ENCODE results near the gene REEP6.
A peak's percentile ranks its signal among the peaks of the same experiment; 100 is the strongest.

The REEP6 gene

DNA sequence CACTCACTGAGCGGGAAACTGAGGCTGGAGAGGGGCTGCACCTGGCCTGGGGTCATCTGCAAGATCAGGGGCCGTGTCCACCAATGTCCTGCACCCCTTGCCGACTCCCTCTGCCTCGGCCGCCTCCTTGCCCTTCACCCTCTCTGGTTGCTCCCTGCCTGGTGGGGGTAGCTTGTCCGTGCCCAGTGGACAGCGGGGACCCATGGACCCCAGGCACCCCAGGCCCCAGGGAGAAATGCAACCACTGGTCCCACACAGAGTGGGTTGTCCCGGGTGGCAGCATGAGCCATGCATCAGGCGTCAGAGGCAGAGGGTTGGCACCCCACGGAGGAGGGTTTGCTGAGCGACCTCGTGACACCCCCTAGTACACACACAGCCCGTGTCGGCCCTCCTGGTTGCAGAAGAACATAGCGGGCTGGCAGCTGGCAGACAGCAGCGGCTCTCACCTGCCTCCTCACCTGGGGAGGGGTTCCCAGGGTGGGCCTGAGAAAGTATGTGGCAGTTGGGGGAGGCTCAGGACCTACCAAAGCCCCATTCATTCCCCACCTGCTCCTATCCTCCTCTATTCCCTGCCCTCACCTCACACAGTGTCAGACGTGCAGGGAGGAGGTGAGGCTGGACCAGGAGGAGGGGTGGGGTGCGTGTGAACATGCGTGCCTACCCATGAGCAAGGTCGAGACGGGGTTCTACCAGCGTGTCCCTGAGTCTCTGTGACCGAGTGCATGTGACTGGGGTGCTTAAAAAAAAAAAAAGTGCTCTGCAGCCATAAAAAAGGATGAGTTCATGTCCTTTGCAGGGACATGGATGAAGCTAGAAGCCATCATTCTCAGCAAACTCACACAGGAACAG lies 13.2 kb downstream of the REEP6 start:
- TF ChIP-seq, protein P1, sequence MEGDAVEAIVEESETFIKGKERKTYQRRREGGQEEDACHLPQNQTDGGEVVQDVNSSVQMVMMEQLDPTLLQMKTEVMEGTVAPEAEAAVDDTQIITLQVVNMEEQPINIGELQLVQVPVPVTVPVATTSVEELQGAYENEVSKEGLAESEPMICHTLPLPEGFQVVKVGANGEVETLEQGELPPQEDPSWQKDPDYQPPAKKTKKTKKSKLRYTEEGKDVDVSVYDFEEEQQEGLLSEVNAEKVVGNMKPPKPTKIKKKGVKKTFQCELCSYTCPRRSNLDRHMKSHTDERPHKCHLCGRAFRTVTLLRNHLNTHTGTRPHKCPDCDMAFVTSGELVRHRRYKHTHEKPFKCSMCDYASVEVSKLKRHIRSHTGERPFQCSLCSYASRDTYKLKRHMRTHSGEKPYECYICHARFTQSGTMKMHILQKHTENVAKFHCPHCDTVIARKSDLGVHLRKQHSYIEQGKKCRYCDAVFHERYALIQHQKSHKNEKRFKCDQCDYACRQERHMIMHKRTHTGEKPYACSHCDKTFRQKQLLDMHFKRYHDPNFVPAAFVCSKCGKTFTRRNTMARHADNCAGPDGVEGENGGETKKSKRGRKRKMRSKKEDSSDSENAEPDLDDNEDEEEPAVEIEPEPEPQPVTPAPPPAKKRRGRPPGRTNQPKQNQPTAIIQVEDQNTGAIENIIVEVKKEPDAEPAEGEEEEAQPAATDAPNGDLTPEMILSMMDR (IDR thresholded peaks at IDR 0.05; ENCODE audit: low read depth, low read length) = no peak
- DNase-seq (ENCODE audit: extremely low read depth, low read depth) = no peak

DNA sequence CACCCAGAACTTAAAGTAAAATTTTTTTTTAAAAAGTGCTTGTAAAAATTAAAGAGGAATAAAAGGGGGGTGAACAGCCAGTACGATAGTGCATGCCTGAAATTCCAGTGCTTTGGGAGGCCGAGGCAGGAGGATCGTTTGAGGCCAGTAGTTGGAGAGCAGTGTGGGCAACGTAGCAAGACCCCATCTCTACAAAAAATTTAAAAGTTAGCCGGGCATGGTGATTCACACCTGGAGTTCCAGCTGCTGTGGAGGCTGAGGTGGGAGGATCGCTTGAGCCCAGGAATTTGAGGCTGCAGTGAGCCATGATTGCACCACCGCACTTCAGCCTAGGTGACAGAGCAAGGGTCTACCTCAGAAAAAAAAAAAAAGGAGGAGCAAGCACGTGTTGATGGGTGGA lies 14.0 kb downstream of the REEP6 start:
- TF ChIP-seq, protein P1 (IDR thresholded peaks at IDR 0.05; ENCODE audit: low read depth, low read length) = no peak
- DNase-seq (ENCODE audit: extremely low read depth, low read depth) = no peak

DNA sequence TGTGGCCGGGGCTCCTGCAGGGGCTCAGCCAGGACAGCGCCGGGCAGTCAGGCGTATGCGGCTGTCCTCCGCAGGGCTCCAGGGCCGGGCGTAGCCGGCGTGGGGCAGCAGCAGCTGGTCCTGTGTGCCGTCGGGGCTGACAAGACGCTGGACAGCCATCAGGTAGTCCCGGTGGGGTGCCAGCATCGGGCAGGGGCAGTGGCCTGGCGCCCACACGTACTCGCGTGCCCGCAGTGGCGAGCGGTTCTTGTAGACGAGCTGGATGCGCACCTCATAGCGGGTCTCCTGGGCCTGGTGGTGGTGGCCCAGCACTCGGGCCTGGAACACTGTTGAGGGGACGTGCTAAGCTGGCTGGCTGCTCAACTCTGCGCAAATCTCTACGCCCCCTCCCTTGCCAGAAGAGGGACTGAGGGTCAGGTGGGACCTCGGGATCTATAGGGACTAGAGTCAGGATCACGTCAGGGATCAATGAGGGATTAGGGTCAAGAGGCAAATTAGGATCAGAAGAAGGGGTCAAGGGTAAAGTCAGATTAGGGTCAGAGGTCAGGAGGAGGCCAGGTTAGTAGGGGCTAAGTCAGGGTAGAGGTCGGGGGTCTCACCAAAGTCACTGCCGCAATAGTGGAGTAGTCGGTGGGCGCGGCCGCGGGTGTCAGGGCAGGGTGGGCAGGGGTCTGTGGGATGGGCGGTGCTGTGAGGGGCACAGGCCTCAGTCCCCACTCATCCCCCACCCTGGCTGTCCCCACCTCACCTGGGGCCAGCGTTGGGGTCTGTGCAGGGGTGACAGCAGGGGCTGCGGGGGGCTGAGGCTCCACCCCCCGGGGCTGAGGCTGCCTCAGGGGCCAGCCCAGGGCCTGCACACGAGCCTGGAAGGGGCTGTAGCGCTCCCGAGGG lies 15.3 kb downstream of the REEP6 start:
- TF ChIP-seq, protein P1 (IDR thresholded peaks at IDR 0.05; ENCODE audit: low read depth, low read length) = no peak
- no peak for DNase-seq (ENCODE audit: extremely low read depth, low read depth)

DNA sequence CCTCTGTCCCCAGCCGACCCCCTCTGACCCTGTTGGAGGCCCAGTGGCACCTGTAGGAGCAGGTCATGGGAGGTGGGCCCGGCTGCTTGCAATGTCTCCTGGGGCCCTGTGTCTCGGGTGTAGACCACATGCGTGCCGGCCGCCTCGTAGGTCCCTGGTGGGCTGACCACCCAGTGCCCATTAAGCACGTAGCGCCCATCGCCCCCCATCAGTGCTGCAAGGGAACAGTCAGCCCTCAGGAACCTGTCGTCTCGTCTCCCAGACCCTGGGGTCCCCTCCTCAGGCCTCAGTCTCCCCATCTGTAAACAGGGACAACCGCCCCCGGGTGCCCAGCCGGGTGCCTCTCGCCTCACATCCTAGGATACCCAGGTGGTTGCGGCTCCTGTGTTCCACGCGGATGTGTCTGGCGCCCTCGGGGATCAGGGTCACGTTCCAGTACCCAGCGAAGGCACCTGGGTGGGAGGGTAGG lies 16.2 kb downstream of the REEP6 start:
- TF ChIP-seq, protein P1 (IDR thresholded peaks at IDR 0.05; ENCODE audit: low read depth, low read length) = no peak
- no peak for DNase-seq (ENCODE audit: extremely low read depth, low read depth)

DNA sequence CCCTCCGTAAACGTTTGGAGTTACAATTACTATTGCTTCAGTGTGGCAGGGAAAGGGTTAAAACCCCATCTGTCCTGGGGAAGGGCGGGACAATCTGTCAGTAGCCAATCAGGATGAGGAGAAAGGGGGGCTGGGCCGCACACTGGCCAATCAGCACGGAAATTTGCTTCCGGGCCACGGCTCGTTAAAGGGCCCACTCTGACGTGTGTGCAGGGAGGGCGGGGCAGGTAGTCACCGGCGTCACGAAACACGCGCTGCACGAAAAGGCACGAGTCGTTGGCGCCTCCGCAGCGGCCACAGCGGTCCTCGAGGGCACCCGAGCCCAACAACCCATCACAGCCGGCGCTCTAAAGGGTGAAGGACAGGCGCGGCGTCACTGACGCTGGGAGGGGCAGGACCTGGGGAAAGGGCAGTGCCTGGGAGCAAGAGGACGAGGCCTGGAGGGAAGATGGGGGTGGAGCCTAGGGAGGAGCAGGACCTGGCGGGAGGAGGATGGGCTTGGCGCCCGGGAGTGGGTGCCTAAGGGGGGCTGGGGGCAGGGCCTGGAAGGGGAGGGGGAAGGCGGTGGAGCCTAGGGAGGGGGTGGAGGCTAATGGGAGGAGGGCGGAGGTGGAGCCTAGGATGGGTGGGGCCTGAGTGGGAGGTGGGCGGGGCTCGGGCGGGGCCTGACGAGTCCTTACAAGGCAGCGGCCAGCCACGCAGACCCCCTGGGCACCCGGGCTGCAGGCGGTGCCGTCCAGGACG lies 17.0 kb downstream of the REEP6 start:
- TF ChIP-seq, protein P1 (IDR thresholded peaks at IDR 0.05; ENCODE audit: low read depth, low read length) = no peak
- DNase-seq (ENCODE audit: extremely low read depth, low read depth) = peak; percentile 93

DNA sequence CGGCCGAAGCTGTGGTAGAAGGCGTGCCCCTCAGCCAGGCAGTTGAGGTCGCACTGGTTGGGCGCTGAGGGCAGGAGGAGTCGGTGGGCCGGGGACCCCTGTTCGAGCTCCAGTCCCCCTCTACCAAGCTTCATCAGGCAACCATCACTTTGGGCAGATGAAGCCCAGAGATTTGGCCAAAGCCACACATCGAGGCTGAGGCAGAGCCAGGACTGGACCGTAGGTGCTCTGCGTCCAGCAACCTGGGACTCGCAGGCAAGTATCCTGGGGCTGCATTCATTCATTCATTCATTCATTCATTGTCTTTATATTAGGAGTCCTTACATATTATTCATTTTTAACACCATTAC lies 17.5 kb downstream of the REEP6 start:
- DNase-seq (ENCODE audit: extremely low read depth, low read depth) = no peak
- TF ChIP-seq, protein P1 (IDR thresholded peaks at IDR 0.05; ENCODE audit: low read depth, low read length) = no peak

All from AG09319 (cell line).